MCF 10A (cell line): ENCODE measurements around the gene ARL8B. TPM values are rescaled to one million over a fixed set of nuclear protein-coding genes. Genes with fewer than 3 reads are reported as not detected.

Experiments
- BruUV-seq: library from RNA; stranded (reverse); fragments of 400-500 nt; replicated peaks from 2 replicates; lab custom pipeline; 2021; lab: Mats Ljungman, UMichigan
- CTCF ChIA-PET: fragments of 300-600 bp; sonication (Branson Sonifier 250); formaldehyde crosslinking; extraction: SDS; loops from one replicate; lab custom pipeline; 2021; ENCODE audit warnings: antibody characterized with exemption, inconsistent platforms; lab: Yijun Ruan, JAX
- POLR2A ChIA-PET: fragments of 300-600, 350-650 bp; sonication (Branson Sonifier 250); formaldehyde crosslinking; extraction: SDS; loops from one replicate; lab custom pipeline; 2020; ENCODE audit warnings: antibody characterized with exemption, inconsistent platforms; lab: Yijun Ruan, JAX
- DNase-seq: peaks from one replicate; pipeline ENCODE4 v3.0.0-alpha.2; 2018; ENCODE audit not compliant: unreplicated experiment
- H3K27ac Mint-ChIP-seq: one replicate; pipeline ENCODE4 v1.8.0; 2022; ENCODE audit warnings: mild to moderate bottlenecking, low read depth, mixed read lengths; ENCODE audit not compliant: unreplicated experiment
- H3K27me3 Mint-ChIP-seq: one replicate; pipeline ENCODE4 v1.8.0; 2022; ENCODE audit warnings: mixed read lengths; ENCODE audit not compliant: insufficient read depth, unreplicated experiment
- H3K36me3 Mint-ChIP-seq: one replicate; pipeline ENCODE4 v1.8.0; 2022; ENCODE audit warnings: mild to moderate bottlenecking, moderate library complexity, mixed read lengths; ENCODE audit not compliant: insufficient read depth, unreplicated experiment
- H3K4me1 Mint-ChIP-seq: one replicate; pipeline ENCODE4 v1.8.0; 2022; ENCODE audit warnings: mixed read lengths; ENCODE audit not compliant: insufficient read depth, unreplicated experiment
- H3K4me3 Mint-ChIP-seq: one replicate; pipeline ENCODE4 v1.8.0; 2022; ENCODE audit warnings: mild to moderate bottlenecking, moderate library complexity, mixed read lengths; ENCODE audit not compliant: unreplicated experiment
- H3K9me3 Mint-ChIP-seq: one replicate; pipeline ENCODE4 v1.8.0; 2022; ENCODE audit warnings: mixed read lengths; ENCODE audit not compliant: unreplicated experiment
- CTCF ChIP-seq: fragments of 200-600 bp; IDR thresholded peaks from one replicate; pipeline ENCODE4 v1.8.0; 2022; ENCODE audit warnings: antibody characterized with exemption, mild to moderate bottlenecking; ENCODE audit not compliant: unreplicated experiment
- intact Hi-C: fragments of 100-400 bp; cut with micrococcal nuclease; formaldehyde crosslinking; loops from 2 replicates; pipeline ENCODE4 v1.14.1; 2022
- total RNA-seq: library from RNA; stranded (reverse); gene quantifications from 2 replicates; pipeline ENCODE4 v1.2.3, GENCODE V29; 2022

ARL8B gene
- total RNA-seq, 1 experiment from 2014 or later, result 53.6 TPM

DNA sequence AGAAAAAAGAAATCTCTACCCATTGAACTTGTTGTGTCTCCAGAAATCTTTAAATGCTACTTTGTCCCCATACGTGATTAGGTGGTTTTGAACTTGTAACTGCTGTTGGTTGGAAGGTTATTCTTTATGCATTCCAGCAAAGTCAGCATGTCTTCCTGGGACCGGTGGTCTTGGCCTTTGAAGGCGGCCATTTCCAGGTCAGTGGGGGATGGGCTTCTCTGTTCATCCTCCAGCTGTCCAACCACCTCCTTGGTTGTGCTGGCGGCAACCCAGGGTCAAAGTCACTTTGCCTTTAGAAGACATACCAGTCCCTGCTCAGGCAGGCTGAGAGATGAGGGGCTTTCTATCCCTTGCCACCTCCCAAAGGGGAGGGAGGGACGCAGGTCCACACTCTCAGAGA lies 37.9 kb upstream of the ARL8B start:
- POLR2A ChIA-PET, result no interaction called here
- Mint-ChIP-seq H3K36me3 (no peaks in the 10 kb centered on the region), H3K27ac (no peak overlapping the region), H3K9me3 (no peaks in the 10 kb centered on the region), H3K4me3 (no peak overlapping the region), H3K27me3 (no peaks in the 10 kb centered on the region), H3K4me1 (no peaks in the 10 kb centered on the region)
- intact Hi-C loops, result no loop called here
- DNase-seq, result no peak
- BruUV-seq, result no TSS peak
- no peak for TF ChIP-seq CTCF
- CTCF ChIA-PET, result no interaction called here

- no peaks in the 10 kb centered on the region for H3K9me3 Mint-ChIP-seq
- no peak overlapping the region for H3K4me3 Mint-ChIP-seq
- BruUV-seq, result no TSS peak
- DNase-seq, result no peak
- ChIA-PET POLR2A (interaction anchor here (0.8 to 2.2 kb wide), 3 partner anchors 8 to 28 kb away, joined by 3 to 8 read pairs (median 3); no protein-coding TSS in a partner anchor), CTCF (interaction anchor here (0.6 to 2.5 kb wide), 2 partner anchors 13 to 369 kb away, joined by 3 to 5 read pairs; no protein-coding TSS in a partner anchor)
- no peak overlapping the region for H3K27ac Mint-ChIP-seq
- no peak for TF ChIP-seq CTCF
- H3K4me1 Mint-ChIP-seq, result no peaks in the 10 kb centered on the region
- H3K27me3 Mint-ChIP-seq, result no peaks in the 10 kb centered on the region
- intact Hi-C loops, result no loop called here
- H3K36me3 Mint-ChIP-seq, result no peaks in the 10 kb centered on the region
Measured at GRCh38 chr3:5086708-5087107, 35.4 kb upstream of the ARL8B start.

DNA sequence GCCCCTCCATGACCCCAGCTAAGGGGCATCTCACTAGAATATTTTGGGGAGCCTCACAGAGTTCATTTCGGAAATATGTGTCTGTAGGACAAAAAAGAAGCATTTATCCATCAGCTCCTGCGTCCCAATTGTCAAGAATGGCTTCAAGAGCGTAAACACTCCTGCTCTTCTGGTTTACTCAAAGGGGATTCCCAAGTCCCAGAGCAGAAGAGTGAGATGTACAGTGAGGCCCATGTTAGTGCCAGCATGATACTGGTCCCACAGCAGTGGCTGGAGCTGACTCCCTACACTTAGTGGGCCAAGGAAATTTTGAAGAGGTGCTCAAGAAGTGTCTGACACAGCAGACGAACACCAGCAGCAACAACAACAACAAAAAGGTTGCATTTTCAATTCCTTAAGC lies 34.9 kb upstream of the ARL8B start:
- CTCF ChIA-PET, result interaction anchor here (0.6 to 2.5 kb wide), 2 partner anchors 13 to 34 kb away, joined by 3 to 5 read pairs; no protein-coding TSS in a partner anchor
- TF ChIP-seq CTCF, result no peak
- Mint-ChIP-seq H3K27me3 (no peaks in the 10 kb centered on the region), H3K4me3 (no peak overlapping the region), H3K4me1 (no peaks in the 10 kb centered on the region), H3K9me3 (no peaks in the 10 kb centered on the region), H3K27ac (no peak overlapping the region), H3K36me3 (no peaks in the 10 kb centered on the region)
- intact Hi-C loops, result no loop called here
- POLR2A ChIA-PET, result interaction anchor here (0.8 to 2.2 kb wide), 3 partner anchors 9 to 28 kb away, joined by 3 to 8 read pairs (median 3); no protein-coding TSS in a partner anchor
- no TSS peak for BruUV-seq
- DNase-seq, result no peak

DNA sequence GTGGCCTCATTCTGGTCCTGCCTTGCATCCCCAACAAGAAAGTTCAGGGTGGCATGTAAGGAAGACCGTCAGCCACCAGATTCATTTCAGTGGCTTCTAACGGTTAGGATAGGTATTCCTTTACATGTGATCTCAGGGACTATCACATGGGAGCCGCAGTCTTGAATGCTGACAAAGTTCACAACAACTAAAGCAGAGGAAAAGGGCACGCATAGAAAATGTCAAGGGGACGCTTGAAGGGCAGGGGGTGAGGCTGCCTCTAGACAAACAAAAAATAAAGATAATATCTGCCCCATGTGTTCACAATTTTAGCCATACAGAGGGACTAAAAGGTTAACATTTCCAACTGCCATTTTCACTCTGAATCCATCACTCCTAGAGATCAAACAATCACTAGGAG lies 31.9 kb upstream of the ARL8B start:
- H3K36me3 Mint-ChIP-seq, result no peaks in the 10 kb centered on the region
- intact Hi-C loops, result no loop called here

More for the DNA sequence above, 31.9 kb upstream of the ARL8B start:
- no TSS peak for BruUV-seq
- no peaks in the 10 kb centered on the region for H3K9me3 Mint-ChIP-seq
- DNase-seq, result no peak
- ChIA-PET CTCF (no interaction called here), POLR2A (no interaction called here)
- no peak for TF ChIP-seq CTCF
- H3K27ac Mint-ChIP-seq, result no peak overlapping the region
- no peaks in the 10 kb centered on the region for H3K4me1 Mint-ChIP-seq
- no peaks in the 10 kb centered on the region for H3K27me3 Mint-ChIP-seq
- no peak overlapping the region for H3K4me3 Mint-ChIP-seq
